Measurements from ENCODE around the gene TM4SF1.

Gene TM4SF1

DNA sequence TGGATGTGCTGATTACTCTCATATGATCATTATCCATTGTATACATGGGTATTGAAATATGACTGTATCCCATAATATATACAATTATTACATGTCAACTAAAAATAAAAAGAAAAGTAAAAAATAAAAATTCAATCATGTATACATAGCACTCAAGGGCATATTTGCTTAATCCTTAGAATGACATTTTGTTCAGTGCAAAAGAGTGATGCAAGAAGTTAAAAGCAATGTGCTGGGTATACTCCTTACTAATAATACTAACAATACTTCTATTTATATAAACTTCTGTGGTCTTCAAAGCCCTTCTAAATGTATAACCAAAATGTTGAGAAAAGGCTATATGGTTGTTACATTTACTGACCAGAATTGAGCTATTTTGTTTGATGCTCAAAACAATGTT, 23.2 kb upstream of the TM4SF1 start:
- H3K4me1 ChIP-seq (ENCODE audit: control insufficient read depth, low read depth, low read length): no peaks in the 10 kb centered on the region
- no peak for DNase-seq
- no peak overlapping the region for H4K8ac ChIP-seq (ENCODE audit: low read depth, low read length)
- no peak overlapping the region for H2BK5ac ChIP-seq (ENCODE audit: low read length)
- no peaks in the 10 kb centered on the region for H3K79me2 ChIP-seq (ENCODE audit: control insufficient read depth, insufficient read depth, low read length)
- H4K5ac ChIP-seq (ENCODE audit: low read length): no peak overlapping the region
- H2BK15ac ChIP-seq (replicated peaks; ENCODE audit: low read depth): no peak overlapping the region
- H3K27ac ChIP-seq (ENCODE audit: low read depth, low read length): no peak overlapping the region
- H2BK120ac ChIP-seq (ENCODE audit: low read depth, low read length): no peak overlapping the region
- no peaks in the 10 kb centered on the region for H3K36me3 ChIP-seq (ENCODE audit: control insufficient read depth, insufficient read depth, low read length)
- H3K23ac ChIP-seq (ENCODE audit: low read length): no peak overlapping the region
- no peak overlapping the region for H3K4me2 ChIP-seq (ENCODE audit: low read length)
- H3K79me1 ChIP-seq (ENCODE audit: low read length): no peaks in the 10 kb centered on the region
- H3K27me3 ChIP-seq (ENCODE audit: insufficient read depth, low read length, poor library complexity): no peaks in the 10 kb centered on the region
- no peak overlapping the region for H3K4me3 ChIP-seq (ENCODE audit: low read length)
- H3K56ac ChIP-seq (ENCODE audit: low read length): no peak overlapping the region
- H3K9ac ChIP-seq (ENCODE audit: low read length): no peak overlapping the region
- no peak overlapping the region for H2AK5ac ChIP-seq (ENCODE audit: low read length)
- no peak overlapping the region for H3K18ac ChIP-seq (ENCODE audit: low read length)
- no peak overlapping the region for H3K4ac ChIP-seq (ENCODE audit: low read depth, low read length)

DNA sequence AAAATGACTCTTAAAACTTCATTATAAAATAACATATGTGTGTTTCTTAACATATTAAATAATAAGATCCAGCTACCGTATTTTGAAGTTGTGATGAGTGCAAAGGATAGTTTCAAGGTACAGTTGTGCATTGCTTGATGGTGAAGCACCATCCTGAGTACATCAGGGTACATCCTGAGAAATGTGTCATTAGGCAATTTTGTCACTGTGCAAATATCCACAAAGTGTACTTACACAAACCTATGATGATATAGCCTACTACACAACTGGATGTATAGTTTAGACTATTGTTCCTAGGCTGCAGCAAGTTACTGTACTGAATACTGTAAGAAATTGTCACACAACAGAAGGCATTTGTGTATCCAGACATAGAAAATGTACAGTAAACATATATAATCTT, 20.8 kb upstream of the TM4SF1 start:
- no peak overlapping the region for H2BK120ac ChIP-seq (ENCODE audit: low read depth, low read length)
- no peaks in the 10 kb centered on the region for H3K27me3 ChIP-seq (ENCODE audit: insufficient read depth, low read length, poor library complexity)
- no peak overlapping the region for H3K4ac ChIP-seq (ENCODE audit: low read depth, low read length)
- no peaks in the 10 kb centered on the region for H3K36me3 ChIP-seq (ENCODE audit: control insufficient read depth, insufficient read depth, low read length)
- no peak overlapping the region for H2BK5ac ChIP-seq (ENCODE audit: low read length)
- H3K56ac ChIP-seq (ENCODE audit: low read length): no peak overlapping the region
- H4K5ac ChIP-seq (ENCODE audit: low read length): no peak overlapping the region
- H4K8ac ChIP-seq (ENCODE audit: low read depth, low read length): no peak overlapping the region
- H3K27ac ChIP-seq (ENCODE audit: low read depth, low read length): no peak overlapping the region
- H3K18ac ChIP-seq (ENCODE audit: low read length): no peak overlapping the region
- no peak overlapping the region for H2BK15ac ChIP-seq (replicated peaks; ENCODE audit: low read depth)
- no peak for DNase-seq
- no peaks in the 10 kb centered on the region for H3K4me1 ChIP-seq (ENCODE audit: control insufficient read depth, low read depth, low read length)
- H3K23ac ChIP-seq (ENCODE audit: low read length): no peak overlapping the region
- H3K79me2 ChIP-seq (ENCODE audit: control insufficient read depth, insufficient read depth, low read length): no peaks in the 10 kb centered on the region
- H3K4me3 ChIP-seq (ENCODE audit: low read length): no peak overlapping the region
- no peak overlapping the region for H3K9ac ChIP-seq (ENCODE audit: low read length)
- no CpG with 5 or more reads among the region's 1 CpG for WGBS (ENCODE audit: extremely low coverage, insufficient coverage, low lambda C conversion rate)
- no peak overlapping the region for H2AK5ac ChIP-seq (ENCODE audit: low read length)
- H3K79me1 ChIP-seq (ENCODE audit: low read length): no peaks in the 10 kb centered on the region
- H3K4me2 ChIP-seq (ENCODE audit: low read length): no peak overlapping the region

DNA sequence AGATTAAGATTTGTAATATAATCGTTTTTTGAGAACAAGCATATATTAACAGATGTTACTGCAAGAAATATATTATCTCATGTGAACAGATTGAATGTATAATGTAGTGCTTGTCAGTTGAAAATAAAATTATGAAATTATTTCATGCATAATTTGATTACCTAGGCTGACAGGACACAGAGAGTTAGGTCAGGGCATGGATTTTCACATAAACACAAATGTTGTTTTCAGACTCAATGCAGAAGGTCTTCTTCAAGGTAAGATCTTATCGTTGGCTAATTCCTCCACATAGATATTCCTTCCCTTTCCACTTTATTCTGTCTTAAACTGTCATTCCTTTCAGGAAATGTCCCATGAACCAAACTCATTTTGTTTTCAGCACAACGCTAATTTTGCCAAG, 20.1 kb upstream of the TM4SF1 start:
- Histone ChIP-seq H3K9ac (ENCODE audit: low read length) (no peak overlapping the region), H3K4me2 (ENCODE audit: low read length) (no peak overlapping the region), H3K18ac (ENCODE audit: low read length) (no peak overlapping the region), H2BK120ac (ENCODE audit: low read depth, low read length) (no peak overlapping the region), H3K4ac (ENCODE audit: low read depth, low read length) (no peak overlapping the region), H3K56ac (ENCODE audit: low read length) (no peak overlapping the region), H2BK5ac (ENCODE audit: low read length) (no peak overlapping the region), H3K4me3 (ENCODE audit: low read length) (no peak overlapping the region), H3K27me3 (ENCODE audit: insufficient read depth, low read length, poor library complexity) (no peaks in the 10 kb centered on the region), H3K36me3 (ENCODE audit: control insufficient read depth, insufficient read depth, low read length) (no peaks in the 10 kb centered on the region), H3K23ac (ENCODE audit: low read length) (no peak overlapping the region), H3K79me2 (ENCODE audit: control insufficient read depth, insufficient read depth, low read length) (no peaks in the 10 kb centered on the region), H4K5ac (ENCODE audit: low read length) (no peak overlapping the region), H2BK15ac (replicated peaks; ENCODE audit: low read depth) (no peak overlapping the region), H2AK5ac (ENCODE audit: low read length) (no peak overlapping the region), H3K4me1 (ENCODE audit: control insufficient read depth, low read depth, low read length) (no peaks in the 10 kb centered on the region), H4K8ac (ENCODE audit: low read depth, low read length) (no peak overlapping the region), H3K79me1 (ENCODE audit: low read length) (no peaks in the 10 kb centered on the region), H3K27ac (ENCODE audit: low read depth, low read length) (no peak overlapping the region)
- no peak for DNase-seq
- 100% methylated on average over 1 of the region's 3 CpGs for WGBS (ENCODE audit: extremely low coverage, insufficient coverage, low lambda C conversion rate)

DNA sequence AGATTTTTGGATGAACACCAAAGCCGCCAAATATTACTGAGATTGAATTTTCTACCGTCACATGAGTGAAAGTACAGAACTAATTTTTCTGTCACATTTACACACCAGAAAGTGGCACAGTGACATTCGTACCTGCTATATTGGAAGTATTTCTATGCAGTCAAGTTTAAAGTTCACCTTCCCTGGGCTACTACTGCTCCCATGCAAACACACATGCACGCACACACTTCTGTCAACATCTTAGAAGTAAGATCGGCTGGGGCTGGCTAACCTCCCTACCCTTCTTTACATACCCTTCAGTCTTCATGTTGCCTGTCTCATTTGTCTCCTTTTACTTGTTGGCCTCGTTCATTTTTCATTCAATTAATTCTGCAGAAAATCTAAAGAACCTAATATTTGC, 19.0 kb upstream of the TM4SF1 start:
- Histone ChIP-seq H4K5ac (ENCODE audit: low read length) (no peak overlapping the region), H3K56ac (ENCODE audit: low read length) (no peak overlapping the region), H3K79me2 (ENCODE audit: control insufficient read depth, insufficient read depth, low read length) (no peaks in the 10 kb centered on the region), H3K27me3 (ENCODE audit: insufficient read depth, low read length, poor library complexity) (no peaks in the 10 kb centered on the region), H3K4ac (ENCODE audit: low read depth, low read length) (no peak overlapping the region), H3K4me2 (ENCODE audit: low read length) (no peak overlapping the region), H2BK120ac (ENCODE audit: low read depth, low read length) (no peak overlapping the region), H4K8ac (ENCODE audit: low read depth, low read length) (no peak overlapping the region), H3K36me3 (ENCODE audit: control insufficient read depth, insufficient read depth, low read length) (no peaks in the 10 kb centered on the region), H3K9ac (ENCODE audit: low read length) (no peak overlapping the region), H3K23ac (ENCODE audit: low read length) (no peak overlapping the region), H3K27ac (ENCODE audit: low read depth, low read length) (no peak overlapping the region), H2BK15ac (replicated peaks; ENCODE audit: low read depth) (no peak overlapping the region), H3K79me1 (ENCODE audit: low read length) (no peaks in the 10 kb centered on the region), H2AK5ac (ENCODE audit: low read length) (no peak overlapping the region), H3K4me3 (ENCODE audit: low read length) (no peak overlapping the region), H3K4me1 (ENCODE audit: control insufficient read depth, low read depth, low read length) (no peaks in the 10 kb centered on the region), H2BK5ac (ENCODE audit: low read length) (no peak overlapping the region), H3K18ac (ENCODE audit: low read length) (no peak overlapping the region)
- no peak for DNase-seq
- WGBS (ENCODE audit: extremely low coverage, insufficient coverage, low lambda C conversion rate): no CpG with 5 or more reads among the region's 6 CpGs

DNA sequence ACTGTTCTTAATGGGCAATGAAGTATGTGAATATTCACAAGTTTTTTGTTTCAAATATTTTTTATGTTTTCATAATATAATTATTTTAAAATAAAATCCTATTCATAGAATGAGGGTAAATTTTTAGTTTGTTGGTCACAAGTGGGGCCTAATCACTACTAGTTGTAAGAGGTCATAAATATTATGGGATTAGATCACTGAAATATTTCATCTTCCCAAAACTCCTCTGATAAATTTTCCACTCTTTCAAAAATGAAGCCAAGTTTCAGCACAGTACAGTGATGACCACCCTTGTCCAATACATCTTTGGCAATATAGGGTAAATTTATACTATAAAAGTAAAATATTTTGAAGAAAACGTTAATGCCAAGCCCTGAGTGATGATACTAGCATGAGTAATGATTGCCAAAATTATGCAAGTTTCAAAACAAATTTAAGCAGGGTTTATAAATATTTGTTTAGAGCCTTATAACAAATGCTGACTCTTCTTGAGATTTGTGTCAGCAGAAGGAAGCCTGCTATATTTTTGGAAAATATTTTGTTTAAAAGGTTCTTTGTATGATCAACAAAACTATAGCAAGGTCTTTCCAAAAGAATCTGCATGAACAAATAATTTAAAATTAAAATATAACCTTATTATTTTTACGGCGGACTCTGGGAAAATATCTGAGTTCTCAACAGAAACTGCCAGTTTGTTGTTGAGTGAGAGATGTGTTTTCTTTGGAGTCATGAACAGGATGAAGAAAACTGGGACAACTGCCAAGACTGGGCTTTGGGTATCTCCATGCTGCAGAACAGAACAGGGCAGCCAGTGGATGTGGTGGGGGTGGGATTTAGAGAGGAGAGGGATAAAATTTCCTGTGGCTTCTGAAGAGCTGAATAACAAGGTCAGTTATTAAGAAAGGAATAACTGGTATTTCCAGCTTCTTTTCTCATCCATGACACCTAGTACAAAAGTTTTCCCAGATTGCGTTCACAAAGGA, 17.9 kb upstream of the TM4SF1 start:
- Histone ChIP-seq H3K4ac (ENCODE audit: low read depth, low read length) (no peak overlapping the region), H3K9ac (ENCODE audit: low read length) (no peak overlapping the region), H3K4me1 (ENCODE audit: control insufficient read depth, low read depth, low read length) (no peaks in the 10 kb centered on the region), H3K27me3 (ENCODE audit: insufficient read depth, low read length, poor library complexity) (no peaks in the 10 kb centered on the region), H3K36me3 (ENCODE audit: control insufficient read depth, insufficient read depth, low read length) (no peaks in the 10 kb centered on the region), H2AK5ac (ENCODE audit: low read length) (no peak overlapping the region), H2BK120ac (ENCODE audit: low read depth, low read length) (no peak overlapping the region), H3K79me2 (ENCODE audit: control insufficient read depth, insufficient read depth, low read length) (no peaks in the 10 kb centered on the region), H2BK15ac (replicated peaks; ENCODE audit: low read depth) (no peak overlapping the region), H3K23ac (ENCODE audit: low read length) (no peak overlapping the region), H4K8ac (ENCODE audit: low read depth, low read length) (no peak overlapping the region), H3K56ac (ENCODE audit: low read length) (no peak overlapping the region), H3K79me1 (ENCODE audit: low read length) (no peaks in the 10 kb centered on the region), H2BK5ac (ENCODE audit: low read length) (no peak overlapping the region), H3K4me2 (ENCODE audit: low read length) (no peak overlapping the region), H3K27ac (ENCODE audit: low read depth, low read length) (no peak overlapping the region), H4K5ac (ENCODE audit: low read length) (no peak overlapping the region), H3K18ac (ENCODE audit: low read length) (no peak overlapping the region), H3K4me3 (ENCODE audit: low read length) (no peak overlapping the region)
- DNase-seq: no peak
- WGBS (ENCODE audit: extremely low coverage, insufficient coverage, low lambda C conversion rate): no CpG with 5 or more reads among the region's 4 CpGs
